ENCODE results near the gene LCOR. TPM values are rescaled to one million over a fixed set of nuclear protein-coding genes. Genes with fewer than 3 reads are reported as not detected.

LCOR gene
- total RNA-seq, 1 donor from 2014 or later, result 110 TPM

GRCh38 chr10:96890580-96890979, 58.5 kb downstream of the LCOR start:
- no peak for DNase-seq

- no peak for DNase-seq
Measured at GRCh38 chr10:96891840-96892239, 59.7 kb downstream of the LCOR start.

- DNase-seq, result no peak
Measured at GRCh38 chr10:96895662-96896424, 63.7 kb downstream of the LCOR start.

DNA sequence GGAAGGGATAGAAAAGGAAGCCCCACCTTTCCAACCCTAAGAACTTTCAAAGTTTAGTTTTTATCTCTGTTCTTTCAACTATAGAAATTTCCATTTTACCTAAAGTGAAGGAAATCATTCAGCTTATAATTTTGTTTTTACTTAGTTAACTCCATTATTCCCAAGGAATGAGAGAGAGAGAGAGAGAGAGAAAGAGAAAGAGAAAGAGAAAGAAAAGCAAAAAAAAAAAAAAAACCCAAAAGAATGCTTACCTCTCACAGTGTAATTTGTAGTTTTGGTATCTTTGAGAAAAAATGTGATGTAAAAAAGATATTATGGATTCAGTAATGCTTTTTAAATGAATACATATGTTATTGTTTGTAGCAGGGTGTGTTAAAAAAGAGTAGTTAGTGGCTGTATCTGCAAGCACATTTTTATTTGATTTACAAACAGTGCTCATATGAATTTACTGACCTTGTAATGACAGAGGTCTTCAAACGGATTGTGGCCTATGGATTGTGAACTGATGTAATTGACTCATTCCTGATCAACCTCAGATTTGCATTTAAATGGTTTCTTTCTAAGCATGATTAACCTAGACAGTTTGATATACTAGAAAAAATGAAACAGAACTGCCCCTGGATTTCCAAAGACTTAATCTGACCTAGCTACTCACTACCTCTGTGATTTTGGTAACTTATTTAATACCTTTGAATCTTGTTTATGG, 64.9 kb downstream of the LCOR start:
- no peak for DNase-seq

DNA sequence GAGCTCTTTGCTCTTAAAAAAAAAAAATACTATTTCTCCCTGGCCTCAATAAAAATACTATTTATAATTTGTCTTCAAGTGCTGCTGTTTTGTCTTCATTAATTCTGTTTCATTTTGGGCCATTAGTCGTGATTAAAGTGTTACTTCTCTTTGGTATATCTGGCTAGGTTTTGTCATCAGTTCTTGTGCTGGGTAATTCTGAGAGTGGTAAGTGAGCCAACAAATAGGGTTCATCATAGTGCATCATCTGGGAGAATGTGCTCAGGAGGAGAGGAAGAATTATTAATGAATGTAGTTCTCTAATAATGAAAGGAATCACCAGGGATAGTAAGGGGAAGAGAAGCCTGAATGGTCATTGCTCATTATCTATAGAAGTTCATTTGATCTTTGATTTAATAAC, 70.0 kb downstream of the LCOR start:
- no peak for DNase-seq

DNA sequence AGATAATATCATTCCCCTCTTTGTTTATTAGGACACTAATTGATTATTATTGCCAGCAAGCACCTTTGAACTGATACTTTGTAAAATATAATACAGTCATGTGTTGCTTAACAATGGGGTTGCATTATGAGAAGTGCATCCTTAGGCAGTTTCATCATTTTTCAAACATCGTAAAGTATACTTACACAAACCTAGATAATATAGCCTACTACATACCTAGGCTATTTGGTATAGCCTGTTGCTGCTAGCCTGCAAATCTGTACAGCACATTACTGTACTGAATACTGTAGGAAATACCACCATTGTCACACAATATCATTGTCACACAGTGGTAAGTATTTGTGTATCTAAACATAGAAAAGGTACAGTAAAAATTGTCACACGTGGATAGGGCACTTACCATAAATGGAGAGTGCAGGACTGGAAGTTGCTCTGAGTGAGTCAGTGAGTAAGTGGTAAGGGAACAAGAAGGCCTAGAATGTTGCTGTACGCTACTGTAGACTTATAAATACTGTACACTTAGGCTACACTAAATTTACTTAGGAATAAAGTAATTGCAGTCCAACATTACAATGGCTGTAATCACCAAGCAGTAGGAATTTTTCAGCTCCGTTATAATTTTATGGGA, 70.7 kb downstream of the LCOR start:
- DNase-seq, result no peak

DNA sequence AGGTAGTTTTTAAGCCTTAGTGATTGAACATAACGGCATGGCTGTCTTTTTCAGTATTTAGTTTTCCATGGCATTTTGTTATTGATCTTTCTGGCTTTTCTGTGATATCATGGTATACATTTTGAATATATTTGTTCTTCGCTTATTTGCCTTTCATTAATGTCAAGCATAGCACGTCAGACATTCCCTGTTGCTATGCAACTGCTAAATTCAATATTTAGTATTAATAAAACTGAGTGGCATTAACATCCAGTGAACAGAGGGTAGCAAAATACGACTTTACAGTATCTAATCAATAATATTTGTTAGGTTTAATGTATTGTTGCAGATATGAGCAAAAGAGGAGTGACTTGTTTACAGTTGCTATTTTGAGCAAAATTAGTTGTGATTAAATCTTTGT, 72.5 kb downstream of the LCOR start:
- DNase-seq, result no peak

- DNase-seq, result no peak
Measured at GRCh38 chr10:96906864-96907263, 74.8 kb downstream of the LCOR start.

DNA sequence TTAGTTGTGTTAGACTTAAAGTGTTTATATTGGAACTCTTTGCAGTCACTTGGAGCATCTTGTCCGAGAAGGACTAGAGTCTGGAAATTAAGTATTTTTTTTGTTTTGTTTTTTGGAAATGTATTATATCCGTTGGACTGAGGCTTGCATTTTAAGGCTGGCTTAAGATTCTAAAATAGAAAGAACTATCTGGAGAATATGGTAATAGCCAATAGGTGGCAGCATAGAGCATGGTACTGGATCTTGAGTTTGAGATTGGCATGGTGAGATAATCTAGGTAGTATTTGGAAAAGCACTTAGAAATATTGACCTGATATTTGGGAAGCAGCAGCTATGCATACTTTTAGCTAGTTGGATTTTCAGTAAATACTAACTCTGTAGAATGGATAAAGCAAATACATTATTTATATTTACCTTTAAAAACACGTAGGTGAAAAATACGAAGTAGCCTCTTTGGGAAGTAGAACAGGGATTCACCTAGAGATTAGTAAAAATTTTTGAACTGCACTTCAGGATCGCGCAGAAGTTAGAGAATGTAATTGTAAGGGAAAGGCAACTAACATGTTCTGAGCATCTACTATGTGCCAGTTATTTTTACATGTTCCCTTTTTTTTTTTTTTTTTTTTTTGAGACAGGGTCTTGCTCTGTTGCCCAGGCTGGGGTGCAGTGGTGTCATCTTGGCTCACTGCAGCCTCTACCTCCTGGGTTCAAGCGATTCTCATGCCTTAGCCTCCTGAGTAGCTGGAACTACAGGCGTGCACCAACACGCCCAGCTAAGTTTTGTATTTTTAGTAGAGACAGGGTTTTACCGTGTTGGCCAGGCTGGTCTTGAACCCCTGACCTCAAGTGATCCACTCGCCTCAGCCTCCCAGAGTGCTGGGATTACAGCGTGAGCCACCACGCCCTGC, 78.6 kb downstream of the LCOR start:
- no peak for DNase-seq

- no peak for DNase-seq
Measured at GRCh38 chr10:96912405-96912804, 80.3 kb downstream of the LCOR start.

DNA sequence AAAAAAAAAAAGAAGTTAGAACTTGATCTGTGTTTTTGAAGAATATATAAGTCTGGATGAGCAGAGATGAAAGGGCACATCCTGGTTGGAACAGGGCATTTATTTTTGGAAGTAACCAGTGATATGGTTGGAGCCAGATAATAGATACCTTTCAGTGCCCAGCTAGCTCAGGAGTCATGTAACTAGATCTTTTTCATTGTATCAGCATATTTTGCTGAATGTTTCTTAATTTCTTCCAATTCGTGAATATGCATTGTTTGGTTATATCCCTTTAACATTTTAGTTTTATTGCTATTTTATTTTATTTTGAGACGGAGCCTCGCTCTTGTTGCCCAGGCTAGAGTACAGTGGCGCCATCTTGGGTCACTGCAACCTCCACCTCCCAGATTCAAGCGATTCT, 81.8 kb downstream of the LCOR start:
- no peak for DNase-seq

- DNase-seq, result no peak
Measured at GRCh38 chr10:96917628-96918027, 85.5 kb downstream of the LCOR start.

GRCh38 chr10:96918214-96919002, 86.3 kb downstream of the LCOR start:
- DNase-seq, result no peak

DNA sequence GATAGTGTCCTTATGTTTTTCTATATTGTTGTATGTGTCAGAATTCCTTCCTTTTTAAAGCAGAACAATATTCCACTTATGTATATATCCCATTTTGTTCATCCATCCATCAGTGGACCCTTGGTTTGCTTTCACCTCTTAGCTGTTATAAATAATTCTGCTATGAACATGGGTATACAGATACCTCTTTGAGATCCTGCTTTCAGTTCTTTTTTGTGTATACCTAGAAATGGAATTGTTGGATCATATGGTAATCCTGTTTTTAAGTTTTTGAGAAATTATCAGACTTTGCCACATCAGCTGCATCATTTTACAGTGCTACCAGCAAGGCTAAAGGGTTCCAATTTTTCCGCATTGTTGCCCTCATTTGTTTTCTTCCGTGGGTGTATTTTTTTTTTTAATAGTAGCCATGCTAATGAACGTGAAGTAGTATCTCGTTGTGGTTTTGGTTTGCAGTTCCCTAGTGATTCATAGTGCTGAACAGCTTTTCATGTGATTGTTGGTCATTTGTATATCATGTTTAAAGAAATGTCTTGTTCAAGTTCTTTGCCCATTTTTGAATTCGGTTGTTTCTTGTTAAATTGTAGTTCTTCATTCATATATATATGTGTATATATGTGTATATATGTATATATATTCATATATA, 87.8 kb downstream of the LCOR start:
- DNase-seq, result no peak

DNA sequence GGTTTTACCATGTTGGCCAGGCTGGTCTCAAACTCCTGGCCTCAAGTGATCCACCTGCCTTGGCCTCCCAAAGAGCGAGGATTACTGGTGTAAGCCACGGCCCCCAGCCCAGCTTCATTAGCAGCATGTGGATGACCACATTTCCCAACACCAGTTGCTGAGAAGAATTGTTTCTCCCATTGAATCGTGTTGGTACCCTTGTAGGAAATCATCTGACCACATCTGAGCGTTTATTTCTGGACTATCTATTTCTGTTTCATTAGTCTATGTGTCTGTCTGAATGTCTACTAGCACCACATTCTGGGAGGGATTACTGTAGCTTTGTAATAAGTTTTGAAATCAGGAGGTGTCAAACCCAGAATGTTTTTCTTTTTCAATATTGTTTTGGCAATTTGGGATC, 89.6 kb downstream of the LCOR start:
- no peak for DNase-seq

DNA sequence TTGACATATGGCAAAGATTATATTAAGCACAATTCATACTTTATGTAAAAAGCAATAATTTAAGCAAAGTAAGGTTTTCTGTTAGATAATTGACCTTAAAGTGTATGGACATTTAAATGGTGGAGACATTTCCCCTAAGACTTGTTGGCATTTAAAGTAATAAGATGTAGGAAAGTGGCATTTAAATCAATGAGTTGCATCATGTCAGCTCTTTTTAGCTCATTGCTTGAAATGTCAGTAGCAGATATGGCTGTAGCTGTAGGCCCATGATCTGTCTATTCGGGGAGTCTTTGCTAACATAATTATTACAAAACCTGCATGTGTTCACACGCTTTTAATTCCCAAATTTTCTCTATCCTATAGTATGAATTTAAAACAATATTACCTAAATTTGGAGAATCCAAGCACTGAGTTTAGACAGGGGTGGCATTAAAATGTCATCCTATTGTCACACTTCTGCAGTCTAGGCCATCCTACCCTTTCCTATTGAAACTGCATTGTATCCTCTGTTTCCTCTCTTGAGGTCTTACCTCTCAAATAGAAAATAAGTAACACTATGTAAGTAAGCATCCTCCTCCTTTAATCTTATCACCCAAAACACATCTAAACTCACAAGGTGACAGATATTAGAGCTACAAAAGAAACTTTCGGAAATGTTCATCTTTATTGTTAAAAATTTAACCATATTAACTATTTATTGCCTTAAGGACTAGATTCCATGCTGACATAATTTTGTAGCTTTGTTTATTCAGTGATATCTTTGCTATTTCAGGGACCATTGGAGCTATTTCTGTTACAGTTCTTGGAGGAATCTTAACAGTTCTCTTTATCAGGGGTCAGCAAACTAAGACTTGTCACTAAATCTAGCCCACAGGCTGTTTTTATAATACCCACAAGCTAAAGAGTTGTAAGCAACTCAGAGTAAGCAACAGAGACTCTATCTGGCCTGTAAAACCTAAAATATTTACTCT, 91.2 kb downstream of the LCOR start:
- no peak for DNase-seq

DNA sequence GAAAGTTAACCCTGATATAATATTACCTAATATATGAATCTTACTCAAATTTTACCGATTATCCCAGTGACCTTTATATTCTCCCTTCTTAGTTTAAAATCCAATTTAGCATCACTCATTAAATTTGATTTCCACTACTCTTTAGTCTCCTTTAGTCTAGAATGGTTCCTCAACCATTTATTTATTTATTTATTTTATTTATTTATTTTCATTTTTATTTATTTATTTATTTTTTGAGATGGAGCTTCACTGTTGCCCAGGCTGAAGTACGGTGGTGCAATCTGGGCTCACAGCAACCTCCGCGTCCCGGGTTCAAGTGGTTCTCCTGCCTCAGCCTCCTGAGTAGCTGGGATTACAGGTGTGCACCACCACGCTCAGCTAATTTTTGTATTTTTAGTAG, 92.8 kb downstream of the LCOR start:
- no peak for DNase-seq

GRCh38 chr10:96930469-96930868, 98.4 kb downstream of the LCOR start:
- no peak for DNase-seq

DNA sequence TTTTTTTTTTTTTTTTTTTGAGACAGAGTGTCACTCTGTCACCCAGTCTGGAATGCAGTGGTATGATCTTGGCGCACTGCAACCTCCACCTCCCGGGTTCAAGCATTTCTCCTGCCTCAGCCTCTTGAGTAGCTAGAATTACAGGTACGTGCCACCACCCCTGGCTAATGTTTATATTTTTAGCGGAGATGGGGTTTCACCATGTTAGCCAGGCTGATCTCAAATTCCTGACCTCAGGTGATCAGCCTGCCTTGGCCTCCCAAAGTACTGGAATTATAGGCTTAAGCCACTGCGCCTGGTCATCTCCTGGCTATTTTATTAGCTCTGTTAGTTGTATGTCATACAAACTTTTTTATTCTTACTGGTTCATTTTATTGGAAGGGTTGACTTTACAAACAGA, 103.0 kb downstream of the LCOR start:
- DNase-seq, result no peak

- no peak for DNase-seq
Measured at GRCh38 chr10:96935810-96936209, 103.7 kb downstream of the LCOR start.

Data from occipital lobe (tissue), 2 donors.